Measurements from ENCODE around the gene IFT172.
A peak's percentile ranks its signal among the peaks of the same experiment; 100 is the strongest.
"Not testable (repeated sequence)": the region's sequence is repeated elsewhere in the genome, so short reads cannot be mapped to it uniquely, and the experiment has no call there.

Gene IFT172
- total RNA-seq: 14.5 to 22.7 (median 20.6) reads per million in 3 donors

- Histone ChIP-seq H3K27ac (ENCODE audit: insufficient read depth, low read length, poor library complexity, severe bottlenecking) (peak within 1 kb of the TSS; percentile 64), H3K36me3 (ENCODE audit: control insufficient read depth, insufficient read depth, low read length) (no peaks in the 10 kb centered on the region), H3K9me3 (ENCODE audit: control insufficient read depth, low read length) (no peaks in the 10 kb centered on the region), H3K4me3 (ENCODE audit: insufficient read depth, low read depth, low read length, poor library complexity, severe bottlenecking) (peak within 1 kb of the TSS; percentile 7), H3K4me1 (ENCODE audit: control insufficient read depth, insufficient read depth, low read length, poor library complexity, severe bottlenecking) (peaks cover 15% of the 10 kb centered on the region), H3K27me3 (replicated peaks; ENCODE audit: control insufficient read depth, insufficient read depth, low read length, poor library complexity, severe bottlenecking) (peaks cover 12% of the 10 kb centered on the region)
- peak; percentile 99 for DNase-seq
Measured at GRCh38 chr2:27489498-27490397, at the start of gene IFT172. IFT172 (minus strand) TSS chr2:27489743; CDS start chr2:27489653, 90 bp downstream.

- not testable (repeated sequence) for H3K27me3 ChIP-seq (replicated peaks; ENCODE audit: control insufficient read depth, insufficient read depth, low read length, poor library complexity, severe bottlenecking); H3K9me3 ChIP-seq (ENCODE audit: control insufficient read depth, low read length); H3K36me3 ChIP-seq (ENCODE audit: control insufficient read depth, insufficient read depth, low read length); DNase-seq; H3K4me1 ChIP-seq (ENCODE audit: control insufficient read depth, insufficient read depth, low read length, poor library complexity, severe bottlenecking); H3K4me3 ChIP-seq (ENCODE audit: insufficient read depth, low read depth, low read length, poor library complexity, severe bottlenecking); H3K27ac ChIP-seq (ENCODE audit: insufficient read depth, low read length, poor library complexity, severe bottlenecking)
Measured at GRCh38 chr2:27538839-27539450, 49.4 kb upstream of the IFT172 start.

GRCh38 chr2:27537287-27537686 is 47.7 kb upstream of the IFT172 start:
- H3K36me3 ChIP-seq (ENCODE audit: control insufficient read depth, insufficient read depth, low read length): no peaks in the 10 kb centered on the region
- no peaks in the 10 kb centered on the region for H3K4me1 ChIP-seq (ENCODE audit: control insufficient read depth, insufficient read depth, low read length, poor library complexity, severe bottlenecking)
- no peaks in the 10 kb centered on the region for H3K27me3 ChIP-seq (replicated peaks; ENCODE audit: control insufficient read depth, insufficient read depth, low read length, poor library complexity, severe bottlenecking)
- no peak overlapping the region for H3K4me3 ChIP-seq (ENCODE audit: insufficient read depth, low read depth, low read length, poor library complexity, severe bottlenecking)
- no peak overlapping the region for H3K27ac ChIP-seq (ENCODE audit: insufficient read depth, low read length, poor library complexity, severe bottlenecking)
- no peak for DNase-seq
- no peaks in the 10 kb centered on the region for H3K9me3 ChIP-seq (ENCODE audit: control insufficient read depth, low read length)

GRCh38 chr2:27531983-27532382 is 42.4 kb upstream of the IFT172 start:
- Histone ChIP-seq H3K4me1 (ENCODE audit: control insufficient read depth, insufficient read depth, low read length, poor library complexity, severe bottlenecking) (no peaks in the 10 kb centered on the region), H3K27me3 (replicated peaks; ENCODE audit: control insufficient read depth, insufficient read depth, low read length, poor library complexity, severe bottlenecking) (no peaks in the 10 kb centered on the region), H3K9me3 (ENCODE audit: control insufficient read depth, low read length) (no peaks in the 10 kb centered on the region), H3K4me3 (ENCODE audit: insufficient read depth, low read depth, low read length, poor library complexity, severe bottlenecking) (no peak overlapping the region), H3K36me3 (ENCODE audit: control insufficient read depth, insufficient read depth, low read length) (no peaks in the 10 kb centered on the region), H3K27ac (ENCODE audit: insufficient read depth, low read length, poor library complexity, severe bottlenecking) (no peak overlapping the region)
- DNase-seq: no peak

GRCh38 chr2:27527182-27527581 is 37.6 kb upstream of the IFT172 start:
- Histone ChIP-seq H3K27me3 (replicated peaks; ENCODE audit: control insufficient read depth, insufficient read depth, low read length, poor library complexity, severe bottlenecking) (no peaks in the 10 kb centered on the region), H3K27ac (ENCODE audit: insufficient read depth, low read length, poor library complexity, severe bottlenecking) (no peak overlapping the region), H3K36me3 (ENCODE audit: control insufficient read depth, insufficient read depth, low read length) (no peaks in the 10 kb centered on the region), H3K4me3 (ENCODE audit: insufficient read depth, low read depth, low read length, poor library complexity, severe bottlenecking) (no peak overlapping the region), H3K9me3 (ENCODE audit: control insufficient read depth, low read length) (no peaks in the 10 kb centered on the region), H3K4me1 (ENCODE audit: control insufficient read depth, insufficient read depth, low read length, poor library complexity, severe bottlenecking) (no peaks in the 10 kb centered on the region)
- DNase-seq: no peak

GRCh38 chr2:27522400-27522945 is 32.9 kb upstream of the IFT172 start:
- DNase-seq: no peak
- Histone ChIP-seq H3K9me3 (ENCODE audit: control insufficient read depth, low read length) (no peaks in the 10 kb centered on the region), H3K36me3 (ENCODE audit: control insufficient read depth, insufficient read depth, low read length) (no peaks in the 10 kb centered on the region), H3K27ac (ENCODE audit: insufficient read depth, low read length, poor library complexity, severe bottlenecking) (no peak overlapping the region), H3K4me3 (ENCODE audit: insufficient read depth, low read depth, low read length, poor library complexity, severe bottlenecking) (no peak overlapping the region), H3K4me1 (ENCODE audit: control insufficient read depth, insufficient read depth, low read length, poor library complexity, severe bottlenecking) (no peaks in the 10 kb centered on the region), H3K27me3 (replicated peaks; ENCODE audit: control insufficient read depth, insufficient read depth, low read length, poor library complexity, severe bottlenecking) (no peaks in the 10 kb centered on the region)

GRCh38 chr2:27520316-27520715 is 30.8 kb upstream of the IFT172 start:
- H3K4me1 ChIP-seq (ENCODE audit: control insufficient read depth, insufficient read depth, low read length, poor library complexity, severe bottlenecking): no peaks in the 10 kb centered on the region
- H3K27me3 ChIP-seq (replicated peaks; ENCODE audit: control insufficient read depth, insufficient read depth, low read length, poor library complexity, severe bottlenecking): peaks cover 3% of the 10 kb centered on the region
- no peak for DNase-seq
- H3K27ac ChIP-seq (ENCODE audit: insufficient read depth, low read length, poor library complexity, severe bottlenecking): no peak overlapping the region
- H3K9me3 ChIP-seq (ENCODE audit: control insufficient read depth, low read length): no peaks in the 10 kb centered on the region
- H3K36me3 ChIP-seq (ENCODE audit: control insufficient read depth, insufficient read depth, low read length): no peaks in the 10 kb centered on the region
- H3K4me3 ChIP-seq (ENCODE audit: insufficient read depth, low read depth, low read length, poor library complexity, severe bottlenecking): no peak overlapping the region

- Histone ChIP-seq H3K27ac (ENCODE audit: insufficient read depth, low read length, poor library complexity, severe bottlenecking) (no peak overlapping the region), H3K4me1 (ENCODE audit: control insufficient read depth, insufficient read depth, low read length, poor library complexity, severe bottlenecking) (no peaks in the 10 kb centered on the region), H3K27me3 (replicated peaks; ENCODE audit: control insufficient read depth, insufficient read depth, low read length, poor library complexity, severe bottlenecking) (peaks cover 3% of the 10 kb centered on the region), H3K9me3 (ENCODE audit: control insufficient read depth, low read length) (no peaks in the 10 kb centered on the region), H3K36me3 (ENCODE audit: control insufficient read depth, insufficient read depth, low read length) (no peaks in the 10 kb centered on the region), H3K4me3 (ENCODE audit: insufficient read depth, low read depth, low read length, poor library complexity, severe bottlenecking) (no peak overlapping the region)
- no peak for DNase-seq
Measured at GRCh38 chr2:27518782-27519113, 29.2 kb upstream of the IFT172 start.

- H3K27ac ChIP-seq (ENCODE audit: insufficient read depth, low read length, poor library complexity, severe bottlenecking): no peak overlapping the region
- H3K9me3 ChIP-seq (ENCODE audit: control insufficient read depth, low read length): no peaks in the 10 kb centered on the region
- no peak for DNase-seq
- H3K4me1 ChIP-seq (ENCODE audit: control insufficient read depth, insufficient read depth, low read length, poor library complexity, severe bottlenecking): no peaks in the 10 kb centered on the region
- no peaks in the 10 kb centered on the region for H3K36me3 ChIP-seq (ENCODE audit: control insufficient read depth, insufficient read depth, low read length)
- no peak overlapping the region for H3K4me3 ChIP-seq (ENCODE audit: insufficient read depth, low read depth, low read length, poor library complexity, severe bottlenecking)
- peaks cover 3% of the 10 kb centered on the region for H3K27me3 ChIP-seq (replicated peaks; ENCODE audit: control insufficient read depth, insufficient read depth, low read length, poor library complexity, severe bottlenecking)
Measured at GRCh38 chr2:27518113-27518781, 28.7 kb upstream of the IFT172 start.

- no peaks in the 10 kb centered on the region for H3K9me3 ChIP-seq (ENCODE audit: control insufficient read depth, low read length)
- no peak overlapping the region for H3K27ac ChIP-seq (ENCODE audit: insufficient read depth, low read length, poor library complexity, severe bottlenecking)
- H3K36me3 ChIP-seq (ENCODE audit: control insufficient read depth, insufficient read depth, low read length): no peaks in the 10 kb centered on the region
- no peaks in the 10 kb centered on the region for H3K27me3 ChIP-seq (replicated peaks; ENCODE audit: control insufficient read depth, insufficient read depth, low read length, poor library complexity, severe bottlenecking)
- H3K4me3 ChIP-seq (ENCODE audit: insufficient read depth, low read depth, low read length, poor library complexity, severe bottlenecking): no peak overlapping the region
- no peaks in the 10 kb centered on the region for H3K4me1 ChIP-seq (ENCODE audit: control insufficient read depth, insufficient read depth, low read length, poor library complexity, severe bottlenecking)
- no peak for DNase-seq
Measured at GRCh38 chr2:27509326-27509725, 19.8 kb upstream of the IFT172 start.

Measured in effector memory CD4-positive, alpha-beta T cell (primary cell).